HEK293T (cell line): ENCODE measurements around the gene MED12.

ENCODE experiments used
- ARNT ChIP-seq: fragments of 450-650 bp; IDR thresholded peaks from 2 replicates; pipeline ENCODE4 v1.6.1; 2017; ENCODE audit warnings: mild to moderate bottlenecking
- BHLHE40 ChIP-seq: fragments of 450-650 bp; IDR thresholded peaks from 2 replicates; pipeline ENCODE4 v1.6.1; 2016; ENCODE audit warnings: mild to moderate bottlenecking, moderate library complexity, borderline replicate concordance
- CTBP1 ChIP-seq: fragments of 450-650 bp; IDR thresholded peaks from 2 replicates; pipeline ENCODE4 v1.6.1; 2016; ENCODE audit warnings: borderline replicate concordance
- ELF4 ChIP-seq: fragments of 450-650 bp; IDR thresholded peaks from 2 replicates; pipeline ENCODE4 v1.6.1; 2017; ENCODE audit warnings: antibody characterized with exemption
- FOXA1 ChIP-seq: fragments of 450-650 bp; IDR thresholded peaks from 2 replicates; pipeline ENCODE4 v1.6.1; 2016; ENCODE audit warnings: mild to moderate bottlenecking
- FOXK2 ChIP-seq: fragments of 450-650 bp; IDR thresholded peaks from 2 replicates; pipeline ENCODE4 v1.6.1; 2016; ENCODE audit warnings: mild to moderate bottlenecking
- FOXM1 ChIP-seq: fragments of 450-650 bp; IDR thresholded peaks from 2 replicates; pipeline ENCODE4 v1.6.1; 2017; ENCODE audit warnings: mild to moderate bottlenecking, borderline replicate concordance
- HDGF ChIP-seq: fragments of 450-650 bp; IDR thresholded peaks from 2 replicates; pipeline ENCODE4 v1.6.1; 2017; ENCODE audit warnings: antibody characterized with exemption, borderline replicate concordance
- LEF1 ChIP-seq: fragments of 450-650 bp; IDR thresholded peaks from 2 replicates; pipeline ENCODE4 v1.6.1; 2017; ENCODE audit warnings: mild to moderate bottlenecking, borderline replicate concordance
- PKNOX1 ChIP-seq: fragments of 450-650 bp; IDR thresholded peaks from 2 replicates; pipeline ENCODE4 v1.6.1; 2016
- SP1 ChIP-seq: fragments of 450-650 bp; IDR thresholded peaks from 2 replicates; pipeline ENCODE4 v1.6.1; 2017
- SUZ12 ChIP-seq: fragments of 450-650 bp; IDR thresholded peaks from 2 replicates; pipeline ENCODE4 v1.6.1; 2016; ENCODE audit warnings: mild to moderate bottlenecking

- TF ChIP-seq ARNT (no peak), FOXA1 (no peak), CTBP1 (no peak), PKNOX1 (no peak), FOXM1 (no peak), SUZ12 (no peak), ELF4 (no peak), HDGF (no peak), SP1 (no peak), LEF1 (no peak), BHLHE40 (no peak), FOXK2 (no peak)
Measured at GRCh38 chrX:71111921-71112431, 6.4 kb upstream of the MED12 start.
